GM12878 (cell line): ENCODE measurements around the gene ALG6. TPM values are rescaled to one million over a fixed set of nuclear protein-coding genes. Genes with fewer than 3 reads are reported as not detected.
A peak's percentile ranks its signal among the peaks of the same experiment; 100 is the strongest.

Experiments
- ATAC-seq: fragments of 200-7000 bp; cut with Tn5 transposase; 3 replicates; pipeline ENCODE4 v1.9.1; 2020; ENCODE audit warnings: mild to moderate bottlenecking, moderate library complexity
- BruUV-seq: library from RNA; stranded (reverse); fragments of 400-500 nt; replicated peaks from 2 replicates; lab custom pipeline; 2021; lab: Mats Ljungman, UMichigan
- CTCF ChIA-PET: fragments of 300-600 bp; sonication (Branson Sonifier 250); formaldehyde crosslinking; extraction: SDS; loops from one replicate; lab custom pipeline; 2021; ENCODE audit warnings: inconsistent platforms; lab: Yijun Ruan, JAX
- POLR2A ChIA-PET: fragments of 350-600 bp; formaldehyde crosslinking; extraction: SDS; loops from one replicate; lab custom pipeline; 2021; ENCODE audit warnings: inconsistent platforms; lab: Charles Lee
- RAD21 ChIA-PET: fragments of 300-600 bp; sonication (Branson Sonifier 250); formaldehyde crosslinking; loops from one replicate; lab custom pipeline; 2023; ENCODE audit warnings: antibody characterized with exemption; ENCODE audit not compliant: unreplicated experiment; lab: Charles Lee
- SMC1A ChIA-PET: fragments of 300-600 bp; sonication (Branson Sonifier 250); formaldehyde crosslinking; loops from one replicate; lab custom pipeline; 2023; ENCODE audit not compliant: unreplicated experiment, uncharacterized antibody; lab: Charles Lee
- DNase-seq: peaks from one replicate; pipeline ENCODE4 v3.0.0-alpha.2; 2011; ENCODE audit warnings: low read depth, low spot score
- FAIRE-seq: peaks from 3 replicates; lab custom pipeline; 2011; peaks lifted over from hg19 to GRCh38; lab: Jason Lieb, UNC
- H2AFZ ChIP-seq: 2 replicates; pipeline ENCODE4 v1.6.0; 2011; ENCODE audit warnings: low read depth, low read length, control low read depth; ENCODE audit not compliant: control insufficient read depth
- H3K27ac ChIP-seq: 2 replicates; pipeline ENCODE4 v1.5.1; 2011; ENCODE audit warnings: control low read depth; ENCODE audit not compliant: control insufficient read depth, insufficient read depth
- H3K27me3 ChIP-seq, 2 experiments: replicated peaks in 1 of 2; 2 replicates each; pipeline versions ENCODE4 v1.6.0 to v1.6.1; 2011; ENCODE audit warnings: low read length in 1 of 2; ENCODE audit not compliant: control insufficient read depth in 2 of 2, insufficient read depth in 2 of 2
- H3K36me3 ChIP-seq, 2 experiments: 2 replicates each; pipeline ENCODE4 v1.5.1; 2011; ENCODE audit warnings: low read length in 1 of 2; ENCODE audit not compliant: control insufficient read depth in 2 of 2, insufficient read depth in 2 of 2
- H3K4me1 ChIP-seq: 2 replicates; pipeline ENCODE4 v1.6.1; 2011; ENCODE audit warnings: mild to moderate bottlenecking, low read length, moderate library complexity, mixed read lengths; ENCODE audit not compliant: control insufficient read depth, insufficient read depth
- H3K4me2 ChIP-seq: 2 replicates; pipeline ENCODE4 v1.6.0; 2011; ENCODE audit warnings: control low read depth; ENCODE audit not compliant: control insufficient read depth, insufficient read depth
- H3K4me3 ChIP-seq: fragments of 200-600 bp; sonication (generic); 2 replicates; pipeline ENCODE4 v1.5.1; 2016
- H3K79me2 ChIP-seq: 2 replicates; pipeline ENCODE4 v1.6.0; 2011; ENCODE audit warnings: low read length; ENCODE audit not compliant: control insufficient read depth, insufficient read depth
- H3K9ac ChIP-seq: 2 replicates; pipeline ENCODE4 v1.8.0; 2011; ENCODE audit warnings: low read length, control low read depth, mixed read lengths; ENCODE audit not compliant: control insufficient read depth, insufficient read depth
- H3K9me3 ChIP-seq: replicated peaks from 3 replicates; pipeline ENCODE4 v1.5.1; 2011; ENCODE audit warnings: mild to moderate bottlenecking, low read length; ENCODE audit not compliant: control insufficient read depth, insufficient read depth
- H4K20me1 ChIP-seq: 2 replicates; pipeline ENCODE4 v1.6.0; 2011; ENCODE audit not compliant: control insufficient read depth, insufficient read depth
- CBX3 ChIP-seq: fragments of 200-600 bp; sonication (generic); IDR thresholded peaks from 2 replicates; pipeline ENCODE4 v1.6.1; 2016; ENCODE audit warnings: low read depth, borderline replicate concordance
- CREB1 ChIP-seq: IDR thresholded peaks from 2 replicates; pipeline ENCODE4 v1.6.1; 2012; ENCODE audit warnings: low read depth, mild to moderate bottlenecking, inconsistent platforms
- FOXK2 ChIP-seq: fragments of 450-650 bp; IDR thresholded peaks from 2 replicates; pipeline ENCODE4 v1.6.1; 2017; ENCODE audit warnings: mild to moderate bottlenecking, moderate library complexity
- GABPA ChIP-seq: IDR thresholded peaks from 2 replicates; pipeline ENCODE4 v1.6.1; 2014; ENCODE audit warnings: antibody characterized with exemption, low read depth, mild to moderate bottlenecking, inconsistent platforms
- GATAD2B ChIP-seq: fragments of 450-650 bp; conservative IDR thresholded peaks from 2 replicates; pipeline ENCODE4 v1.6.1; 2017; ENCODE audit warnings: low read depth, mild to moderate bottlenecking, moderate library complexity
- HDAC6 ChIP-seq: fragments of 200-600 bp; sonication (generic); IDR thresholded peaks from one replicate; pipeline ENCODE4 v1.8.0; 2017; ENCODE audit warnings: antibody characterized with exemption; ENCODE audit not compliant: unreplicated experiment
- NBN ChIP-seq: fragments of 450-650 bp; IDR thresholded peaks from 2 replicates; pipeline ENCODE4 v1.6.1; 2016
- RAD21 ChIP-seq: IDR thresholded peaks from 2 replicates; pipeline ENCODE4 v1.6.1; 2011; ENCODE audit warnings: mild to moderate bottlenecking, low read depth, low read length, moderate library complexity; ENCODE audit not compliant: insufficient read depth
- RAD51 ChIP-seq: fragments of 450-650 bp; IDR thresholded peaks from 2 replicates; pipeline ENCODE4 v1.6.1; 2016; ENCODE audit warnings: moderate library complexity, mild to moderate bottlenecking, inconsistent platforms
- RB1 ChIP-seq: fragments of 450-650 bp; formaldehyde crosslinking; IDR thresholded peaks from 2 replicates; pipeline ENCODE4 v1.6.1; 2017; ENCODE audit warnings: mild to moderate bottlenecking, borderline replicate concordance
- SREBF2 ChIP-seq: IDR thresholded peaks from 2 replicates; pipeline ENCODE4 v1.6.1; 2012; ENCODE audit warnings: mild to moderate bottlenecking, low read length
- STAT1 ChIP-seq: fragments of 450-650 bp; conservative IDR thresholded peaks from 2 replicates; pipeline ENCODE4 v1.6.1; 2014; ENCODE audit warnings: antibody characterized with exemption, mild to moderate bottlenecking
- ZBED1 ChIP-seq: IDR thresholded peaks from 2 replicates; pipeline ENCODE4 v1.6.1; 2016; ENCODE audit warnings: borderline replicate concordance
- WGBS: methylation state at CpG from one replicate; pipeline ENCODE4 v1.1.6; 2016; ENCODE audit warnings: low lambda C conversion rate; ENCODE audit not compliant: insufficient replicate concordance, insufficient coverage; ENCODE audit errors: missing lambda C conversion rate; 5-methylcytosine and 5-hydroxymethylcytosine counted together
- in situ Hi-C: fragments of 300-500 bp; cut with MboI; formaldehyde crosslinking; loops from 9 replicates; pipeline ENCODE4 v1.14.3; 2018; ENCODE audit warnings: mixed read lengths
- intact Hi-C: fragments of 100-400 bp; cut with micrococcal nuclease; formaldehyde crosslinking; loops from one replicate; pipeline ENCODE4 v1.14.2; 2022; ENCODE audit not compliant: unreplicated experiment
- polyA plus RNA-seq, 11 experiments: library from polyadenylated mRNA; depleted of rRNA in 4 of 11; unstranded in 6 of 11; stranded (reverse) in 5 of 11; fragments of >200 nt; fragmentation: Nextera tagmentation in 4 of 11; fragmentation: Illumina TruSeq in 1 of 11; extraction: Ambion mirVana in 4 of 11; extraction: Trizol in 1 of 11; gene quantifications; 1 replicate in 1 of 11; 2 replicates in 10 of 11; pipeline versions ENCODE4 v1.2.1 to v1.2.3, GENCODE V29; 2011 to 2016; ENCODE audit warnings: inconsistent platforms in 2 of 11, missing spikeins in 2 of 11, low read depth in 1 of 11
- total RNA-seq, 4 experiments: library from RNA; depleted of rRNA in 3 of 4; stranded (reverse); fragments of >200 nt in 3 of 4; fragmentation: Illumina TruSeq in 1 of 4; extraction: Trizol in 1 of 4; gene quantifications; 2 replicates each; pipeline versions ENCODE4 v1.2.1 to v1.2.3, GENCODE V29; 2013 to 2021

Gene ALG6
- total and polyA plus RNA-seq, 10 of the 15 experiments (the other 5 are each of a cell fraction or from before 2014, with no cell fraction given): 13.8 to 28.5 (median 17.1) TPM

GRCh38 chr1:63321066-63321784 lies 46.2 kb upstream of the ALG6 start:
- ChIA-PET POLR2A (no interaction called here), CTCF (no interaction called here), SMC1A (no interaction called here), RAD21 (no interaction called here)
- no TSS peak for BruUV-seq
- intact Hi-C loops: no loop called here
- H4K20me1 ChIP-seq: no peaks in the 10 kb centered on the region
- H3K27me3 ChIP-seq: peaks cover 9 to 50% of the 10 kb centered on the region in 2 experiments
- FAIRE-seq (no peak), ATAC-seq (no peak), DNase-seq (no peak)
- no peak overlapping the region for H2AFZ ChIP-seq
- WGBS: 39% methylated on average over 39 of the region's 39 CpGs
- no peaks in the 10 kb centered on the region for H3K79me2 ChIP-seq
- peak overlapping the region; percentile 75; the same call in 1 of the 2 replicates for H3K4me3 ChIP-seq
- H3K27ac ChIP-seq: no peak overlapping the region
- in situ Hi-C loops: no loop called here
- TF ChIP-seq RB1: no peak
- no peak for TF ChIP-seq FOXK2
- TF ChIP-seq RAD51: no peak
- no peak for TF ChIP-seq CREB1
- no peak for TF ChIP-seq CBX3
- no peak for TF ChIP-seq STAT1
- no peak for TF ChIP-seq SREBF2
- no peak for TF ChIP-seq GATAD2B
- TF ChIP-seq ZBED1: no peak
- TF ChIP-seq NBN: no peak
- no peak for TF ChIP-seq RAD21
- TF ChIP-seq GABPA: no peak
- TF ChIP-seq HDAC6: no peak
- no peaks in the 10 kb centered on the region for H3K36me3 ChIP-seq
- peaks cover 1% of the 10 kb centered on the region; the same call in 2 of the 3 replicates for H3K9me3 ChIP-seq
- peak overlapping the region; percentile 82; the same call in 1 of the 2 replicates for H3K4me2 ChIP-seq
- H3K4me1 ChIP-seq: no peaks in the 10 kb centered on the region; the same call in 1 of the 2 replicates
- H3K9ac ChIP-seq: no peak overlapping the region
